K562 (cell line): ENCODE data around the gene ITPRIP. TPM values are rescaled to one million over a fixed set of nuclear protein-coding genes. Genes with fewer than 3 reads are reported as not detected.
A peak's percentile ranks its signal among the peaks of the same experiment; 100 is the strongest.

Experiments used
- CBX2 ChIP-seq: fragments of 200-600 bp; sonication (generic); IDR thresholded peaks from one replicate; pipeline ENCODE4 v1.6.1; 2012; ENCODE audit warnings: mild to moderate bottlenecking, low read length, inconsistent platforms; ENCODE audit not compliant: insufficient read depth, poor library complexity, severe bottlenecking
- CBX3 ChIP-seq, 2 experiments: IDR thresholded peaks; 1 replicate in 1 of 2; 2 replicates in 1 of 2; pipeline ENCODE4 v1.6.1; 2012; ENCODE audit warnings: inconsistent platforms in 2 of 2, low read length in 2 of 2, borderline replicate concordance in 1 of 2, control low read depth in 1 of 2
- CCNT2 ChIP-seq: IDR thresholded peaks from 2 replicates; pipeline ENCODE4 v1.6.1; 2011; ENCODE audit warnings: borderline replicate concordance, low read depth, mild to moderate bottlenecking, moderate library complexity, mixed read lengths, low read length; ENCODE audit not compliant: insufficient read length; ENCODE audit errors: extremely low read depth
- COPS2 ChIP-seq: fragments of 450-650 bp; conservative IDR thresholded peaks from 2 replicates; pipeline ENCODE4 v1.6.1; 2016; ENCODE audit warnings: mild to moderate bottlenecking, moderate library complexity
- CXXC5 ChIP-seq: fragments of 250-450 bp; sonication (Bioruptor Pico); IDR thresholded peaks from 2 replicates; pipeline ENCODE4 v1.8.0; 2022; ENCODE audit warnings: inconsistent platforms, mild to moderate bottlenecking, moderate library complexity
- FOS ChIP-seq: IDR thresholded peaks from 3 replicates; pipeline ENCODE4 v1.6.1; 2011; ENCODE audit not compliant: insufficient read length; ENCODE audit errors: extremely low read depth
- HDAC3 ChIP-seq: fragments of 450-650 bp; IDR thresholded peaks from 2 replicates; pipeline ENCODE4 v1.6.1; 2018; ENCODE audit warnings: borderline replicate concordance, mild to moderate bottlenecking, moderate library complexity; ENCODE audit not compliant: partially characterized antibody
- HMG20A ChIP-seq: fragments of 450-650 bp; formaldehyde crosslinking; conservative IDR thresholded peaks from 2 replicates; pipeline ENCODE4 v1.4.0; 2020; ENCODE audit warnings: mild to moderate bottlenecking, mixed read lengths
- JUND ChIP-seq, 2 experiments: IDR thresholded peaks; 2 replicates in 1 of 2; 3 replicates in 1 of 2; pipeline ENCODE4 v1.6.1; 2011; ENCODE audit warnings: borderline replicate concordance in 2 of 2, low read depth in 2 of 2, low read length in 2 of 2, improper control_type of control experiment in 1 of 2, missing biosample characterization in 1 of 2, missing genetic modification characterization in 1 of 2, missing genetic modification reagents in 1 of 2
- NCOR1 ChIP-seq: fragments of 450-650 bp; IDR thresholded peaks from 2 replicates; pipeline ENCODE4 v1.6.1; 2016; ENCODE audit warnings: mild to moderate bottlenecking, moderate library complexity
- RAD21 ChIP-seq, 2 experiments: fragments of 250-450 bp in 1 of 2; fragments of 450-650 bp in 1 of 2; sonication (Bioruptor Pico) in 1 of 2; formaldehyde crosslinking in 1 of 2; IDR thresholded peaks in 1 of 2; conservative IDR thresholded peaks in 1 of 2; 2 replicates each; pipeline versions ENCODE4 v1.4.0 to v1.8.0; 2020 to 2022; ENCODE audit warnings: mild to moderate bottlenecking in 2 of 2, moderate library complexity in 1 of 2
- RAD51 ChIP-seq: fragments of 450-650 bp; IDR thresholded peaks from 2 replicates; pipeline ENCODE4 v1.7.1; 2016; ENCODE audit warnings: low read depth, mild to moderate bottlenecking, borderline replicate concordance
- RFX1 ChIP-seq: fragments of 450-650 bp; IDR thresholded peaks from 2 replicates; pipeline ENCODE4 v1.6.1; 2016; ENCODE audit warnings: mild to moderate bottlenecking, moderate library complexity
- TBP ChIP-seq: optimal IDR thresholded peaks from 2 replicates; pipeline ENCODE3; 2011; ENCODE audit warnings: low read depth, low read length, improper control_type of control experiment
- ZNF175 ChIP-seq: fragments of 200-800 bp; sonication (Bioruptor generic); IDR thresholded peaks from 2 replicates; pipeline ENCODE4 v1.6.1; 2016; ENCODE audit warnings: low read depth, mild to moderate bottlenecking, missing genetic modification characterization, missing compliant biosample characterization
- ZNF584 ChIP-seq: fragments of 200-800 bp; sonication (Bioruptor generic); IDR thresholded peaks from 2 replicates; pipeline ENCODE4 v1.6.1; 2016; ENCODE audit warnings: low read depth, mild to moderate bottlenecking, missing genetic modification characterization, missing compliant biosample characterization
- polyA plus RNA-seq, 8 experiments: library from polyadenylated mRNA; depleted of rRNA in 4 of 8; stranded (reverse) in 5 of 8; unstranded in 3 of 8; fragments of >200 nt; fragmentation: Nextera tagmentation in 2 of 8; fragmentation: Illumina TruSeq in 1 of 8; extraction: Ambion mirVana in 2 of 8; extraction: Trizol in 1 of 8; gene quantifications; 2 replicates each; pipeline versions ENCODE4 v1.2.1 to v1.2.3, GENCODE V29; 2011 to 2014; ENCODE audit warnings: inconsistent platforms in 1 of 8, missing spikeins in 1 of 8
- total RNA-seq, 7 experiments: library from RNA; depleted of rRNA in 6 of 7; stranded (reverse); fragments of >200 nt in 6 of 7; fragmentation: Illumina TruSeq in 2 of 7; extraction: Trizol in 2 of 7; gene quantifications; 2 replicates each; pipeline versions ENCODE4 v1.2.1 to v1.2.3, GENCODE V29; 2011 to 2021; ENCODE audit warnings: low replicate concordance in 1 of 7
- TF ChIP-seq, protein P1 (sequence below): fragments of 450-650 bp; IDR thresholded peaks from one replicate; pipeline ENCODE4 v1.6.1; 2018; ENCODE audit warnings: mild to moderate bottlenecking, moderate library complexity; ENCODE audit not compliant: partially characterized antibody
- TF ChIP-seq, protein P2 (sequence below): fragments of 450-650 bp; IDR thresholded peaks from 2 replicates; pipeline ENCODE4 v1.6.1; 2017; ENCODE audit warnings: antibody characterized with exemption, mild to moderate bottlenecking
- TF ChIP-seq, protein P3 (sequence below): fragments of 200-800 bp; sonication (Bioruptor generic); IDR thresholded peaks from 2 replicates; pipeline ENCODE4 v1.6.1; 2017; ENCODE audit warnings: missing genetic modification characterization, missing compliant biosample characterization

The ITPRIP gene
- total and polyA plus RNA-seq, 9 of the 15 experiments (the other 6 are each of a cell fraction or from before 2014, with no cell fraction given), result 4.4 to 28.5 (median 10.9) TPM

DNA sequence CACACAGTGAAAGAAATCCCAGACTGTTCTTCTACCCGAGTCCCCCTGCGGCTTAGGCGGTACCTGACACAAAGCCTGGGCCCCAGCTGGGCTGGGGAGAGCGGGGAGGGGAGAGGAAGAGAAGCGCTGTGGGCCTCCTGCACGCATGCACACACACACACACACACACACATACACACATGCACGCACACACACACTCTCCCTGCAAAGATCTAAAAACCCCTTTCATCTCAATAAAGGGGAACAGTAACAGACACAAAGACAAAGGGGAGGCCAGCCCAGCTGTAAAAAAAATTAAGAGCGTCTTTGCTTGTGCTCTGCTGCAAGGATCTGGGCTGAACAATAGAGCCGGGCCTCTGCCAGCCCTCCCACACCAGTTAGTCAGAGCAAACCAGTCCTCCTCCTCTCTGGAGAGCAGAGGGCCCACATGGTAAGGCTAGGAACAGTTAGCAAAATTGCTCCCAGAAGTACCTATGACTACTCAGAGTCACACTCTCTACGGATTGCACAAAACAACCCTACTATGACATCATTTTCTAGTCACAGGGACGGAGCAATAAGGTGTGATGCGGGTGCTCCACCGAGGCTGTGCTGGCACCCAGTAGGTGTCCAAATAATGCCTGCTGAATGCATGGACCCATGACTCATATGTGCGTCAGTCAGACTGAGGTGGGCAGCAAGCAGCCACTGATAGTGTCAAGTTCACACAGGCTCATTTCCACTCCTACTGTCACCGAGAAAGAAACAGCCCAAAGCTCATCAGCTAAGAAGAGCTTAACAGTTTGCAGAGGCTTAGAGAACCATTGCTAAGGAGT, 9.2 kb downstream of the ITPRIP start (continued):
- TF ChIP-seq, protein P1, sequence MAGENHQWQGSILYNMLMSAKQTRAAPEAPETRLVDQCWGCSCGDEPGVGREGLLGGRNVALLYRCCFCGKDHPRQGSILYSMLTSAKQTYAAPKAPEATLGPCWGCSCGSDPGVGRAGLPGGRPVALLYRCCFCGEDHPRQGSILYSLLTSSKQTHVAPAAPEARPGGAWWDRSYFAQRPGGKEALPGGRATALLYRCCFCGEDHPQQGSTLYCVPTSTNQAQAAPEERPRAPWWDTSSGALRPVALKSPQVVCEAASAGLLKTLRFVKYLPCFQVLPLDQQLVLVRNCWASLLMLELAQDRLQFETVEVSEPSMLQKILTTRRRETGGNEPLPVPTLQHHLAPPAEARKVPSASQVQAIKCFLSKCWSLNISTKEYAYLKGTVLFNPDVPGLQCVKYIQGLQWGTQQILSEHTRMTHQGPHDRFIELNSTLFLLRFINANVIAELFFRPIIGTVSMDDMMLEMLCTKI, result no peak
- TF ChIP-seq ZNF584 (no peak), CBX3 (IDR thresholded peaks at IDR 0.05; ENCODE audit: borderline replicate concordance in 1 of 2, low read length in 2 of 2) (no peak), JUND (IDR thresholded peaks at IDR 0.05; ENCODE audit: borderline replicate concordance, low read depth, low read length) (peak; percentile 79), JUND (tag; IDR thresholded peaks at IDR 0.05; ENCODE audit: borderline replicate concordance, low read depth, low read length) (peak; percentile 52; the same call in 1 of the 3 replicates), COPS2 (no peak), RFX1 (no peak), TBP (no peak), ZNF175 (CRISPR knock-in tag) (0 out of 2 replicates have a peak, but pooled peaks have one; percentile 7), RAD21 (CRISPR knock-in tag; conservative IDR thresholded peaks at IDR 0.05 in 1 of 2, IDR thresholded peaks at IDR 0.05 in 1 of 2) (no peak), FOS (peak; percentile 13), CBX2 (no peak), CCNT2 (no peak), CXXC5 (CRISPR knock-in tag) (peak; percentile 50), HDAC3 (no peak), RAD51 (no peak), NCOR1 (no peak), HMG20A (CRISPR knock-in tag) (no peak)
- TF ChIP-seq, protein P2, sequence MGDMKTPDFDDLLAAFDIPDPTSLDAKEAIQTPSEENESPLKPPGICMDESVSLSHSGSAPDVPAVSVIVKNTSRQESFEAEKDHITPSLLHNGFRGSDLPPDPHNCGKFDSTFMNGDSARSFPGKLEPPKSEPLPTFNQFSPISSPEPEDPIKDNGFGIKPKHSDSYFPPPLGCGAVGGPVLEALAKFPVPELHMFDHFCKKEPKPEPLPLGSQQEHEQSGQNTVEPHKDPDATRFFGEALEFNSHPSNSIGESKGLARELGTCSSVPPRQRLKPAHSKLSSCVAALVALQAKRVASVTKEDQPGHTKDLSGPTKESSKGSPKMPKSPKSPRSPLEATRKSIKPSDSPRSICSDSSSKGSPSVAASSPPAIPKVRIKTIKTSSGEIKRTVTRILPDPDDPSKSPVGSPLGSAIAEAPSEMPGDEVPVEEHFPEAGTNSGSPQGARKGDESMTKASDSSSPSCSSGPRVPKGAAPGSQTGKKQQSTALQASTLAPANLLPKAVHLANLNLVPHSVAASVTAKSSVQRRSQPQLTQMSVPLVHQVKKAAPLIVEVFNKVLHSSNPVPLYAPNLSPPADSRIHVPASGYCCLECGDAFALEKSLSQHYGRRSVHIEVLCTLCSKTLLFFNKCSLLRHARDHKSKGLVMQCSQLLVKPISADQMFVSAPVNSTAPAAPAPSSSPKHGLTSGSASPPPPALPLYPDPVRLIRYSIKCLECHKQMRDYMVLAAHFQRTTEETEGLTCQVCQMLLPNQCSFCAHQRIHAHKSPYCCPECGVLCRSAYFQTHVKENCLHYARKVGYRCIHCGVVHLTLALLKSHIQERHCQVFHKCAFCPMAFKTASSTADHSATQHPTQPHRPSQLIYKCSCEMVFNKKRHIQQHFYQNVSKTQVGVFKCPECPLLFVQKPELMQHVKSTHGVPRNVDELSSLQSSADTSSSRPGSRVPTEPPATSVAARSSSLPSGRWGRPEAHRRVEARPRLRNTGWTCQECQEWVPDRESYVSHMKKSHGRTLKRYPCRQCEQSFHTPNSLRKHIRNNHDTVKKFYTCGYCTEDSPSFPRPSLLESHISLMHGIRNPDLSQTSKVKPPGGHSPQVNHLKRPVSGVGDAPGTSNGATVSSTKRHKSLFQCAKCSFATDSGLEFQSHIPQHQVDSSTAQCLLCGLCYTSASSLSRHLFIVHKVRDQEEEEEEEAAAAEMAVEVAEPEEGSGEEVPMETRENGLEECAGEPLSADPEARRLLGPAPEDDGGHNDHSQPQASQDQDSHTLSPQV, result peak; percentile 60; the same call in 1 of the 2 replicates
- TF ChIP-seq, protein P3, sequence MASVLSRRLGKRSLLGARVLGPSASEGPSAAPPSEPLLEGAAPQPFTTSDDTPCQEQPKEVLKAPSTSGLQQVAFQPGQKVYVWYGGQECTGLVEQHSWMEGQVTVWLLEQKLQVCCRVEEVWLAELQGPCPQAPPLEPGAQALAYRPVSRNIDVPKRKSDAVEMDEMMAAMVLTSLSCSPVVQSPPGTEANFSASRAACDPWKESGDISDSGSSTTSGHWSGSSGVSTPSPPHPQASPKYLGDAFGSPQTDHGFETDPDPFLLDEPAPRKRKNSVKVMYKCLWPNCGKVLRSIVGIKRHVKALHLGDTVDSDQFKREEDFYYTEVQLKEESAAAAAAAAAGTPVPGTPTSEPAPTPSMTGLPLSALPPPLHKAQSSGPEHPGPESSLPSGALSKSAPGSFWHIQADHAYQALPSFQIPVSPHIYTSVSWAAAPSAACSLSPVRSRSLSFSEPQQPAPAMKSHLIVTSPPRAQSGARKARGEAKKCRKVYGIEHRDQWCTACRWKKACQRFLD (CRISPR knock-in tag), result no peak; the same call in 1 of the 2 replicates
